ENCODE results near the gene POLR3H.

Gene POLR3H

GRCh38 chr22:41505511-41506220 lies 38.6 kb downstream of the POLR3H start:
- H4K20me1 ChIP-seq (ENCODE audit: insufficient read depth, low read length) = peaks cover 33% of the 10 kb centered on the region; the same call in 1 of the 2 replicates
- peaks cover 63% of the 10 kb centered on the region for H3K36me3 ChIP-seq (ENCODE audit: insufficient read depth, low read length)
- H3K4me1 ChIP-seq (ENCODE audit: insufficient read depth, low read length) = no peaks in the 10 kb centered on the region
- H3K27ac ChIP-seq (ENCODE audit: low read length) = no peak overlapping the region
- H3K9ac ChIP-seq (ENCODE audit: low read depth, low read length) = no peak overlapping the region
- no peaks in the 10 kb centered on the region for H3K27me3 ChIP-seq (ENCODE audit: insufficient read depth, low read length, poor library complexity)
- no peak overlapping the region for H2AFZ ChIP-seq (ENCODE audit: low read depth, low read length)
- no peak overlapping the region for H3K4me3 ChIP-seq (ENCODE audit: low read depth in 1 of 2, low read length in 2 of 2)
- DNase-seq (no peak), ATAC-seq (ENCODE audit: insufficient read depth, low read depth) (no peak)
- no peak overlapping the region for H3K4me2 ChIP-seq (ENCODE audit: insufficient read depth, low read length)
- H3K79me2 ChIP-seq (ENCODE audit: insufficient read depth, low read length) = peaks cover 27% of the 10 kb centered on the region
- TF ChIP-seq EZH2 (IDR thresholded peaks at IDR 0.05; ENCODE audit: borderline replicate concordance, low read depth, low read length, severe bottlenecking) (no peak), CTCF (IDR thresholded peaks at IDR 0.05; ENCODE audit: borderline replicate concordance, extremely low read depth, low read length, poor library complexity, severe bottlenecking) (no peak)
- no peaks in the 10 kb centered on the region for H3K9me3 ChIP-seq (ENCODE audit: insufficient read depth, low read length, severe bottlenecking)

- TF ChIP-seq EZH2 (IDR thresholded peaks at IDR 0.05; ENCODE audit: borderline replicate concordance, low read depth, low read length, severe bottlenecking) (no peak), CTCF (IDR thresholded peaks at IDR 0.05; ENCODE audit: borderline replicate concordance, extremely low read depth, low read length, poor library complexity, severe bottlenecking) (no peak)
- H3K27me3 ChIP-seq (ENCODE audit: insufficient read depth, low read length, poor library complexity) = no peaks in the 10 kb centered on the region
- ATAC-seq (ENCODE audit: insufficient read depth, low read depth) (no peak), DNase-seq (no peak)
- H3K79me2 ChIP-seq (ENCODE audit: insufficient read depth, low read length) = peaks cover 27% of the 10 kb centered on the region
- H3K9me3 ChIP-seq (ENCODE audit: insufficient read depth, low read length, severe bottlenecking) = no peaks in the 10 kb centered on the region
- no peak overlapping the region for H3K27ac ChIP-seq (ENCODE audit: low read length)
- H4K20me1 ChIP-seq (ENCODE audit: insufficient read depth, low read length) = peaks cover 29% of the 10 kb centered on the region; the same call in 1 of the 2 replicates
- no peak overlapping the region for H3K9ac ChIP-seq (ENCODE audit: low read depth, low read length)
- H3K36me3 ChIP-seq (ENCODE audit: insufficient read depth, low read length) = peaks cover 60% of the 10 kb centered on the region
- no peak overlapping the region for H3K4me2 ChIP-seq (ENCODE audit: insufficient read depth, low read length)
- no peak overlapping the region for H3K4me3 ChIP-seq (ENCODE audit: low read depth in 1 of 2, low read length in 2 of 2)
- H2AFZ ChIP-seq (ENCODE audit: low read depth, low read length) = no peak overlapping the region
- H3K4me1 ChIP-seq (ENCODE audit: insufficient read depth, low read length) = no peaks in the 10 kb centered on the region
These were observed 39.5 kb downstream of the POLR3H start for GRCh38 chr22:41504816-41505215.

GRCh38 chr22:41504397-41504796 lies 39.9 kb downstream of the POLR3H start:
- Histone ChIP-seq H4K20me1 (ENCODE audit: insufficient read depth, low read length) (peaks cover 33% of the 10 kb centered on the region; the same call in 1 of the 2 replicates), H3K4me2 (ENCODE audit: insufficient read depth, low read length) (no peak overlapping the region), H3K9ac (ENCODE audit: low read depth, low read length) (no peak overlapping the region), H3K4me1 (ENCODE audit: insufficient read depth, low read length) (no peaks in the 10 kb centered on the region), H3K79me2 (ENCODE audit: insufficient read depth, low read length) (peaks cover 31% of the 10 kb centered on the region), H3K27me3 (ENCODE audit: insufficient read depth, low read length, poor library complexity) (no peaks in the 10 kb centered on the region), H3K36me3 (ENCODE audit: insufficient read depth, low read length) (peaks cover 62% of the 10 kb centered on the region), H3K9me3 (ENCODE audit: insufficient read depth, low read length, severe bottlenecking) (no peaks in the 10 kb centered on the region), H3K27ac (ENCODE audit: low read length) (no peak overlapping the region), H2AFZ (ENCODE audit: low read depth, low read length) (no peak overlapping the region), H3K4me3 (ENCODE audit: low read depth in 1 of 2, low read length in 2 of 2) (no peak overlapping the region)
- DNase-seq (no peak), ATAC-seq (ENCODE audit: insufficient read depth, low read depth) (no peak)
- TF ChIP-seq EZH2 (IDR thresholded peaks at IDR 0.05; ENCODE audit: borderline replicate concordance, low read depth, low read length, severe bottlenecking) = no peak

- Histone ChIP-seq H3K79me2 (ENCODE audit: insufficient read depth, low read length) (peaks cover 49% of the 10 kb centered on the region), H4K20me1 (ENCODE audit: insufficient read depth, low read length) (peaks cover 29% of the 10 kb centered on the region)
- peak; percentile 74 for ATAC-seq (ENCODE audit: insufficient read depth, low read depth)
These were observed 43.1 kb downstream of the POLR3H start for GRCh38 chr22:41501209-41501608.

More at GRCh38 chr22:41501209-41501608, 43.1 kb downstream of the POLR3H start:
- peak; percentile 28 for DNase-seq
- no peak overlapping the region for H2AFZ ChIP-seq (ENCODE audit: low read depth, low read length)
- no peak overlapping the region for H3K27ac ChIP-seq (ENCODE audit: low read length)
- TF ChIP-seq CTCF (IDR thresholded peaks at IDR 0.05; ENCODE audit: borderline replicate concordance, extremely low read depth, low read length, poor library complexity, severe bottlenecking) (peak; percentile 56), EZH2 (IDR thresholded peaks at IDR 0.05; ENCODE audit: borderline replicate concordance, low read depth, low read length, severe bottlenecking) (no peak)
- no peak overlapping the region for H3K4me3 ChIP-seq (ENCODE audit: low read depth in 1 of 2, low read length in 2 of 2)
- H3K9me3 ChIP-seq (ENCODE audit: insufficient read depth, low read length, severe bottlenecking) = no peaks in the 10 kb centered on the region
- no peak overlapping the region for H3K4me2 ChIP-seq (ENCODE audit: insufficient read depth, low read length)
- H3K9ac ChIP-seq (ENCODE audit: low read depth, low read length) = no peak overlapping the region
- H3K27me3 ChIP-seq (ENCODE audit: insufficient read depth, low read length, poor library complexity) = no peaks in the 10 kb centered on the region
- H3K36me3 ChIP-seq (ENCODE audit: insufficient read depth, low read length) = peaks cover 40% of the 10 kb centered on the region
- no peaks in the 10 kb centered on the region for H3K4me1 ChIP-seq (ENCODE audit: insufficient read depth, low read length)

Data from DND-41 (cell line).